ENCODE results near the gene DGKZ. TPM values are rescaled to one million over a fixed set of nuclear protein-coding genes. Genes with fewer than 3 reads are reported as not detected.
"Not testable (repeated sequence)": the region's sequence is repeated elsewhere in the genome, so short reads cannot be mapped to it uniquely, and the experiment has no call there.

Gene DGKZ
- total RNA-seq, 2 experiments from 2014 or later: 159 to 166 TPM

- Histone ChIP-seq H3K4me1 (ENCODE audit: insufficient read depth, low read length) (peaks cover 36% of the 10 kb centered on the region), H3K9me3 (ENCODE audit: control insufficient read depth in 1 of 2, insufficient read depth in 1 of 2, low read length in 2 of 2) (no peaks in the 10 kb centered on the region), H3K36me3 (ENCODE audit: insufficient read depth, low read length) (peaks cover 83% of the 10 kb centered on the region), H3K27me3 (ENCODE audit: control insufficient read depth in 1 of 2, insufficient read depth in 2 of 2, low read length in 2 of 2) (no peaks in the 10 kb centered on the region), H3K4me3 (ENCODE audit: low read length) (no peak overlapping the region), H3K27ac (ENCODE audit: low read depth in 1 of 2, low read length in 2 of 2) (no peak overlapping the region)
- intact Hi-C loops (cut with DNase I, micrococcal nuclease): no loop called here
- no peak for TF ChIP-seq CTCF (IDR thresholded peaks at IDR 0.05)
- Mint-ChIP-seq H3K27me3 (no peaks in the 10 kb centered on the region), H3K9me3 (no peaks in the 10 kb centered on the region), H3K4me1 (ENCODE audit: low read depth) (peaks cover 33% of the 10 kb centered on the region), H3K36me3 (ENCODE audit: low read depth) (peaks cover 73% of the 10 kb centered on the region), H3K27ac (no peak overlapping the region), H3K4me3 (no peak overlapping the region)
- no peak for ATAC-seq (ENCODE audit: poor library complexity)
- CTCF ChIA-PET: no interaction called here
- DNase-seq: no peak
- POLR2A ChIA-PET: no interaction called here
These were observed 23.0 kb downstream of the DGKZ start for GRCh38 chr11:46370253-46370652.

- DNase-seq; H3K4me3 ChIP-seq (ENCODE audit: low read length); CTCF ChIA-PET; H3K9me3 Mint-ChIP-seq; H3K4me3 Mint-ChIP-seq; H3K27me3 Mint-ChIP-seq; H3K27ac ChIP-seq (ENCODE audit: low read depth in 1 of 2, low read length in 2 of 2); H3K27me3 ChIP-seq (ENCODE audit: control insufficient read depth in 1 of 2, insufficient read depth in 2 of 2, low read length in 2 of 2); ATAC-seq (ENCODE audit: poor library complexity); H3K27ac Mint-ChIP-seq; POLR2A ChIA-PET; H3K9me3 ChIP-seq (ENCODE audit: control insufficient read depth in 1 of 2, insufficient read depth in 1 of 2, low read length in 2 of 2); intact Hi-C loops (cut with DNase I, micrococcal nuclease): not testable (repeated sequence)
- H3K36me3 Mint-ChIP-seq (ENCODE audit: low read depth): peaks cover 71% of the 10 kb centered on the region
- H3K36me3 ChIP-seq (ENCODE audit: insufficient read depth, low read length): peaks cover 90% of the 10 kb centered on the region
- peaks cover 29% of the 10 kb centered on the region for H3K4me1 ChIP-seq (ENCODE audit: insufficient read depth, low read length)
- H3K4me1 Mint-ChIP-seq (ENCODE audit: low read depth): peaks cover 26% of the 10 kb centered on the region
These were observed 24.0 kb downstream of the DGKZ start for GRCh38 chr11:46371262-46371661.

- Mint-ChIP-seq H3K9me3 (no peaks in the 10 kb centered on the region), H3K4me1 (ENCODE audit: low read depth) (peaks cover 23% of the 10 kb centered on the region), H3K27ac (no peak overlapping the region), H3K4me3 (no peak overlapping the region), H3K36me3 (ENCODE audit: low read depth) (peaks cover 78% of the 10 kb centered on the region), H3K27me3 (no peaks in the 10 kb centered on the region)
- intact Hi-C loops (cut with DNase I, micrococcal nuclease): no loop called here
- H3K9me3 ChIP-seq (ENCODE audit: control insufficient read depth in 1 of 2, insufficient read depth in 1 of 2, low read length in 2 of 2): no peaks in the 10 kb centered on the region
- ChIA-PET POLR2A (no interaction called here), CTCF (no interaction called here)
- peaks cover 91% of the 10 kb centered on the region for H3K36me3 ChIP-seq (ENCODE audit: insufficient read depth, low read length)
- H3K4me1 ChIP-seq (ENCODE audit: insufficient read depth, low read length): peaks cover 20% of the 10 kb centered on the region
- no peak overlapping the region for H3K4me3 ChIP-seq (ENCODE audit: low read length)
- no peak for TF ChIP-seq CTCF (IDR thresholded peaks at IDR 0.05)
- DNase-seq (no peak), ATAC-seq (ENCODE audit: poor library complexity) (no peak)
- no peaks in the 10 kb centered on the region for H3K27me3 ChIP-seq (ENCODE audit: control insufficient read depth in 1 of 2, insufficient read depth in 2 of 2, low read length in 2 of 2)
- no peak overlapping the region for H3K27ac ChIP-seq (ENCODE audit: low read depth in 1 of 2, low read length in 2 of 2)
These were observed 24.8 kb downstream of the DGKZ start for GRCh38 chr11:46372086-46372485.

- H3K4me1 Mint-ChIP-seq (ENCODE audit: low read depth): peaks cover 19% of the 10 kb centered on the region
- H3K27ac ChIP-seq (ENCODE audit: low read depth in 1 of 2, low read length in 2 of 2); DNase-seq; H3K9me3 Mint-ChIP-seq; H3K27me3 Mint-ChIP-seq; intact Hi-C loops (cut with DNase I, micrococcal nuclease); H3K4me3 ChIP-seq (ENCODE audit: low read length); POLR2A ChIA-PET; CTCF ChIA-PET; H3K4me3 Mint-ChIP-seq; H3K27me3 ChIP-seq (ENCODE audit: control insufficient read depth in 1 of 2, insufficient read depth in 2 of 2, low read length in 2 of 2); H3K9me3 ChIP-seq (ENCODE audit: control insufficient read depth in 1 of 2, insufficient read depth in 1 of 2, low read length in 2 of 2); ATAC-seq (ENCODE audit: poor library complexity); H3K27ac Mint-ChIP-seq: not testable (repeated sequence)
- peaks cover 93% of the 10 kb centered on the region for H3K36me3 ChIP-seq (ENCODE audit: insufficient read depth, low read length)
- H3K4me1 ChIP-seq (ENCODE audit: insufficient read depth, low read length): peaks cover 16% of the 10 kb centered on the region
- peaks cover 78% of the 10 kb centered on the region for H3K36me3 Mint-ChIP-seq (ENCODE audit: low read depth)
These were observed 25.2 kb downstream of the DGKZ start for GRCh38 chr11:46372501-46372900.
